Prostate gland (tissue), 2 donors: ENCODE results near the gene EPN1. TPM values are rescaled to one million over a fixed set of nuclear protein-coding genes. Genes with fewer than 3 reads are reported as not detected.
A peak's percentile ranks its signal among the peaks of the same experiment; 100 is the strongest.

ENCODE experiments used
- DNase-seq: peaks from one replicate; pipeline ENCODE4 v3.0.0-alpha.2; 2019; ENCODE audit warnings: low spot score
- H3K27ac ChIP-seq, 2 donors: fragments of 200-600 bp; sonication (generic); 2 replicates each; pipeline ENCODE4 v1.5.1; 2017 to 2019
- H3K27me3 ChIP-seq: fragments of 200-600 bp; sonication (generic); replicated peaks from 2 replicates; pipeline ENCODE4 v1.5.1; 2019; ENCODE audit not compliant: insufficient read depth
- H3K36me3 ChIP-seq, 2 donors: fragments of 200-600 bp; sonication (generic); 1 replicate in 1 of 2; 2 replicates in 1 of 2; pipeline versions ENCODE4 v1.5.1 to v1.8.1; 2017 to 2019
- H3K4me1 ChIP-seq: fragments of 200-600 bp; sonication (generic); replicated peaks from 2 replicates; pipeline ENCODE4 v1.5.1; 2019
- H3K4me3 ChIP-seq, 2 donors: fragments of 200-600 bp; sonication (generic); 2 replicates each; pipeline ENCODE4 v1.5.1; 2017 to 2019
- H3K9me3 ChIP-seq: fragments of 200-600 bp; sonication (generic); 2 replicates; pipeline ENCODE4 v1.5.1; 2017
- POLR2A ChIP-seq: fragments of 450-650 bp; IDR thresholded peaks from one replicate; pipeline ENCODE4 v1.6.1; 2016; ENCODE audit warnings: antibody characterized with exemption, mild to moderate bottlenecking
- POLR2AphosphoS5 ChIP-seq: sonication (generic); formaldehyde crosslinking; IDR thresholded peaks from one replicate; pipeline ENCODE4 v1.6.1; 2017; ENCODE audit warnings: antibody characterized with exemption
- WGBS: methylation state at CpG from one replicate; pipeline ENCODE4 v1.1.5; 2018; 5-methylcytosine and 5-hydroxymethylcytosine counted together
- intact Hi-C: fragments of 100-400 bp; cut with DNase I; formaldehyde crosslinking; loops from one replicate; pipeline ENCODE4 v1.14.2; 2022
- total RNA-seq, 2 donors: library from RNA; depleted of rRNA; stranded (reverse); fragments of >200 nt; gene quantifications; one replicate each; pipeline ENCODE4 v1.1.0, GENCODE V29; 2016
- TF ChIP-seq, protein P1 (sequence below), 4 experiments: fragments of 200-600 bp in 2 of 4; fragments of 450-650 bp in 2 of 4; sonication (generic) in 2 of 4; IDR thresholded peaks; 1 replicate in 3 of 4; 2 replicates in 1 of 4; pipeline ENCODE4 v1.5.1; 2016 to 2019; ENCODE audit warnings: antibody characterized with exemption in 4 of 4, mild to moderate bottlenecking in 2 of 4, moderate library complexity in 2 of 4

EPN1 gene
- total RNA-seq, 2 donors from 2014 or later = 160 to 345 TPM

DNA sequence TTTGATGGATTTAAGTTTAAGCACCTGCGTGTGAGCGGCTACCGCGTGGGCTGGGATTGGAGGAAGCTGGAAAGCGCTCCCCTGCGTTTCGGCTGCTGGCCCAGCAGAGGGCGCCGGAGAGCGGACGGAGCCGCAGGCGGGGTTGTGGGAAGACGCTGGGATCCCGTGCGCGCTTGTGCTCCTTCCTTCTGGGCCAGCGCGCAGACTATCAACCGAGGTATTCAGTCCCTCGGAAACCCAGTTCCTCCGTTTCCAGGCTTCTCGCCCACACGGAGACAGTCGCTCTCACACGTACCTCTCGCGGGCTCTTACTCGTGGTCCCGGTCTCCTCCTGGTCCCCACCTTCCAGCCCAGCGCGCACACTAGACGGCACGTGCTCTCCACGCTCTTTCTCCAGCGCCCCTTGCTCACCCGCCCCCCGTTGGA, 28.8 kb downstream of the EPN1 start:
- WGBS = 59% methylated on average over 38 of the region's 38 CpGs
- no peaks in the 10 kb centered on the region for H3K27me3 ChIP-seq
- no peak for DNase-seq
- intact Hi-C loops = no loop called here
- no peak overlapping the region for H3K27ac ChIP-seq
- no peaks in the 10 kb centered on the region for H3K36me3 ChIP-seq
- TF ChIP-seq, protein P1, sequence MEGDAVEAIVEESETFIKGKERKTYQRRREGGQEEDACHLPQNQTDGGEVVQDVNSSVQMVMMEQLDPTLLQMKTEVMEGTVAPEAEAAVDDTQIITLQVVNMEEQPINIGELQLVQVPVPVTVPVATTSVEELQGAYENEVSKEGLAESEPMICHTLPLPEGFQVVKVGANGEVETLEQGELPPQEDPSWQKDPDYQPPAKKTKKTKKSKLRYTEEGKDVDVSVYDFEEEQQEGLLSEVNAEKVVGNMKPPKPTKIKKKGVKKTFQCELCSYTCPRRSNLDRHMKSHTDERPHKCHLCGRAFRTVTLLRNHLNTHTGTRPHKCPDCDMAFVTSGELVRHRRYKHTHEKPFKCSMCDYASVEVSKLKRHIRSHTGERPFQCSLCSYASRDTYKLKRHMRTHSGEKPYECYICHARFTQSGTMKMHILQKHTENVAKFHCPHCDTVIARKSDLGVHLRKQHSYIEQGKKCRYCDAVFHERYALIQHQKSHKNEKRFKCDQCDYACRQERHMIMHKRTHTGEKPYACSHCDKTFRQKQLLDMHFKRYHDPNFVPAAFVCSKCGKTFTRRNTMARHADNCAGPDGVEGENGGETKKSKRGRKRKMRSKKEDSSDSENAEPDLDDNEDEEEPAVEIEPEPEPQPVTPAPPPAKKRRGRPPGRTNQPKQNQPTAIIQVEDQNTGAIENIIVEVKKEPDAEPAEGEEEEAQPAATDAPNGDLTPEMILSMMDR (IDR thresholded peaks at IDR 0.05) = peak in 3 of 4 experiments; percentile 29 to 48 (median 39)
- no peak for TF ChIP-seq POLR2AphosphoS5
- no peaks in the 10 kb centered on the region for H3K4me1 ChIP-seq
- H3K9me3 ChIP-seq = no peaks in the 10 kb centered on the region
- no peak overlapping the region for H3K4me3 ChIP-seq

DNA sequence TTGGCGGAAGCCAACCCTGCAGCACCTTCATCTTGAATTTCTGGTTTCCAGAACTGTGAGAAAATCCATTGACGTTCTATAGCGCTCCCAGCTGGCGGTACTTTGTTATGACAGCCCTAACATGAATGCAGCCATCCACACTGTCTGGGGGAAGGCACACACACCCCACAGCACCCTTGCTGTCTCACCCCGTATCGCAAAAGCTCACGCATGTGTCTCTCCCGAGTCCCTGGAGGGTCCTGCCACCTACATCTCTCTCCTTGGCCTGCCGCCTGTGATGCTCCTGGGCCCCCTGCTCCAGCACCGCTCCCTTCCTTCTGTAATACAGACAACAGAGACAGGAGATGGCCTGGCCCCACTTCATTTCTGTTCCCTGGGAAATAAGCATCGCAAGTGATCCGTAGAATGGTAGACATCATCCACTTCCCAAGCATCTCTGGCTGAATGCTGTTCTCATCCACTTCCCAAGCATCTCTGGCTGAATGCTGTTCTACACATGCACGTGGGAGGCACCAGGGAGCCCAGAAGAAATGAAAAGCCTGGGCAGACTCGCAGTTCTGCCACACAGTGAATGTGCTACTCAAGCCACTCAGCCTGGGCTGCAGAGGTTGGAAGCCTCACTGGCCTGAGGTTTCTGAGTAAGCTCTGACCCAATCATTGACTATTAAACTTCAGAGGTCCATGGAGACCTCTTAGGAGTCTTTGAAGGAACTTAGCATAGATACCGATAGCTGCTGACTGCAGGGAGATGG, 29.6 kb downstream of the EPN1 start:
- Histone ChIP-seq H3K27me3 (no peaks in the 10 kb centered on the region), H3K36me3 (no peaks in the 10 kb centered on the region), H3K27ac (no peak overlapping the region), H3K4me1 (no peaks in the 10 kb centered on the region), H3K9me3 (no peaks in the 10 kb centered on the region), H3K4me3 (no peak overlapping the region)
- WGBS = 91% methylated on average over 15 of the region's 15 CpGs
- intact Hi-C loops = no loop called here
- DNase-seq = no peak
- no peak for TF ChIP-seq POLR2A
- no peak for TF ChIP-seq POLR2AphosphoS5
- TF ChIP-seq, protein P1 (IDR thresholded peaks at IDR 0.05) = no peak

DNA sequence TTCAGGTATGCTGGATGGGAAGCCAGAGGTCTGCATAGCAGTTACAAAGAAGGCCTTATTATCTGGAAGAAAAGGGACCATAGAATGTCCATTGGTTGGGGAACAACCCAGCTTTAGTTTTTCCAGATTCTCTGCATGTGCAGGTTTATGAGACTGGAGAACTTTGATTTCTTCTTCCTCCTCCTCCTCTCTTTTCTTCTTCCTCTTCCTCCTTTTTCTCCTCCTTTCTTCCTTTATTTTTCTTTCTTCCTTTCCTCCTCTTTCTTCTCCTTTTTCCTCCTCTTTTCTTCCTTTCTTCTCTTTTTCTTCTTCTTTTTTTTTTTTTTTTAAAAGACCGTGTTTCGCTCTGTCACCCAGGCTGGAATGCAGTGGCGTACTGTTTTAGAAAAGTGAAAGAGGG, 30.9 kb downstream of the EPN1 start:
- Histone ChIP-seq H3K36me3 (no peaks in the 10 kb centered on the region), H3K4me3 (no peak overlapping the region), H3K9me3 (no peaks in the 10 kb centered on the region), H3K27ac (no peak overlapping the region), H3K27me3 (no peaks in the 10 kb centered on the region), H3K4me1 (no peaks in the 10 kb centered on the region)
- no peak for DNase-seq
- TF ChIP-seq POLR2A (no peak), POLR2AphosphoS5 (no peak)
- TF ChIP-seq, protein P1 (IDR thresholded peaks at IDR 0.05) = no peak
- 100% methylated on average over 2 of the region's 3 CpGs for WGBS
- intact Hi-C loops = no loop called here

DNA sequence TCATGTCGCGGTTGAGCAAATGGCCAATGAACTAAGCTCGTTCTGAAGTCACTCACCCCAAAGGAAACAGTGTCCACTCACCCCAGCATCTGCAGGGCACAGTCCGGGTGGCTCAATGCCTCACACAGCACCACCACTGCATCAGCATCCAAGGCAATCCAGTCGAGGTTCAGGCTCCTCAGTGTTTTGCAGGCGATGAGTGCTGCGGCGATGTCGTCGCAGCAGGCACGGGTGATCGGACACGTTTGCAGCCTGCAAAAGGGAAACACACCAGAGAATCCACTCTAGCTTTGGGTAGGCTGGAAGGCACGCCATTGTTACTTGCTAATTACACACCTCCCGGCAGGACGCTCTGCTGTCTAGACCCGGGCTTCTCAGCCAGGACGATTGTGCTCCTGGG, 36.7 kb downstream of the EPN1 start:
- intact Hi-C loops = no loop called here
- no peak for TF ChIP-seq POLR2AphosphoS5
- TF ChIP-seq POLR2A = no peak
- TF ChIP-seq, protein P1 (IDR thresholded peaks at IDR 0.05) = no peak
- DNase-seq = no peak
- Histone ChIP-seq H3K4me3 (no peak overlapping the region), H3K36me3 (no peaks in the 10 kb centered on the region), H3K4me1 (no peaks in the 10 kb centered on the region), H3K27ac (no peak overlapping the region), H3K27me3 (no peaks in the 10 kb centered on the region), H3K9me3 (no peaks in the 10 kb centered on the region)
- WGBS = 66% methylated on average over 18 of the region's 18 CpGs
